Tibial nerve (tissue), 4 donors: ENCODE measurements around the gene PAN2.

Experiments used
- CTCF ChIP-seq, 5 experiments: fragments of 200-600 bp in 3 of 5; fragments of 450-650 bp in 2 of 5; sonication (generic) in 3 of 5; IDR thresholded peaks; one replicate each; pipeline ENCODE4 v1.5.1; 2016 to 2019; ENCODE audit warnings: antibody characterized with exemption in 5 of 5, mild to moderate bottlenecking in 3 of 5, moderate library complexity in 2 of 5
- EP300 ChIP-seq, 2 donors: sonication (generic); formaldehyde crosslinking; IDR thresholded peaks; one replicate each; pipeline ENCODE4 v1.6.1; 2017; ENCODE audit warnings: antibody characterized with exemption in 2 of 2, mild to moderate bottlenecking in 1 of 2
- POLR2A ChIP-seq, 2 donors: fragments of 450-650 bp; IDR thresholded peaks; one replicate each; pipeline ENCODE4 v1.6.1; 2017; ENCODE audit warnings: antibody characterized with exemption in 2 of 2, mild to moderate bottlenecking in 2 of 2, moderate library complexity in 2 of 2

- TF ChIP-seq CTCF (IDR thresholded peaks at IDR 0.05) = peak; percentile 48 to 78 (median 62)
- peak; percentile 73 to 75 for TF ChIP-seq POLR2A (IDR thresholded peaks at IDR 0.05)
- TF ChIP-seq EP300 (IDR thresholded peaks at IDR 0.05) = peak; percentile 85 to 96
Observed at GRCh38 chr12:56333679-56334489, at the start of gene PAN2.
